Activated CD4-positive, alpha-beta T cell treated with anti-CD3 and anti-CD28 coated beads for 36 hours (primary cell): ENCODE data around the gene HYAL3. TPM values are rescaled to one million over a fixed set of nuclear protein-coding genes. Genes with fewer than 3 reads are reported as not detected.
A peak's percentile ranks its signal among the peaks of the same experiment; 100 is the strongest.
"Not testable (repeated sequence)": the region's sequence is repeated elsewhere in the genome, so short reads cannot be mapped to it uniquely, and the experiment has no call there.

Experiments
- ATAC-seq: fragments of 200-7000 bp; cut with Tn5 transposase; one replicate; pipeline ENCODE4 v1.10.0; 2021; ENCODE audit warnings: mild to moderate bottlenecking, moderate library complexity
- CTCF ChIA-PET: fragments of 350-600 bp; sonication (Branson Sonifier 250); formaldehyde crosslinking; loops from one replicate; lab custom pipeline; 2021; ENCODE audit warnings: antibody characterized with exemption; lab: Charles Lee
- POLR2A ChIA-PET: fragments of 350-600 bp; sonication (Branson Sonifier 250); formaldehyde crosslinking; loops from one replicate; lab custom pipeline; 2021; ENCODE audit warnings: antibody characterized with exemption, inconsistent platforms; lab: Charles Lee
- DNase-seq: peaks from one replicate; pipeline ENCODE4 v3.0.0-alpha.2; 2020
- H3K27ac Mint-ChIP-seq: one replicate; pipeline ENCODE4 v1.8.0; 2021; ENCODE audit warnings: mixed read lengths
- H3K27me3 Mint-ChIP-seq: one replicate; pipeline ENCODE4 v1.8.0; 2021; ENCODE audit warnings: mixed read lengths
- H3K36me3 Mint-ChIP-seq: one replicate; pipeline ENCODE4 v1.8.0; 2021; ENCODE audit warnings: low read depth, mixed read lengths
- H3K4me1 Mint-ChIP-seq: one replicate; pipeline ENCODE4 v1.8.0; 2021; ENCODE audit warnings: mixed read lengths
- H3K4me3 Mint-ChIP-seq: one replicate; pipeline ENCODE4 v1.8.0; 2021; ENCODE audit warnings: mild to moderate bottlenecking, moderate library complexity, mixed read lengths
- H3K9me3 Mint-ChIP-seq: one replicate; pipeline ENCODE4 v1.8.0; 2021; ENCODE audit warnings: low read depth, mixed read lengths
- intact Hi-C, 2 experiments: fragments of 100-400 bp; cut with DNase I in 1 of 2; cut with micrococcal nuclease in 1 of 2; formaldehyde crosslinking; loops; one replicate each; pipeline versions ENCODE4 v1.14.2 to v1.15.1; 2022 to 2024; cut with DNase I, micrococcal nuclease
- total RNA-seq, 2 experiments: library from RNA; stranded (reverse); gene quantifications; one replicate each; pipeline ENCODE4 v1.2.3, GENCODE V29; 2021

Gene HYAL3
- total RNA-seq, 2 experiments from 2014 or later = 4.5 to 5.4 TPM

- Mint-ChIP-seq H3K36me3 (peaks cover 23% of the 10 kb centered on the region), H3K9me3 (no peaks in the 10 kb centered on the region), H3K27me3 (no peaks in the 10 kb centered on the region), H3K4me1 (peaks cover 84% of the 10 kb centered on the region), H3K27ac (peak overlapping the region; percentile 95), H3K4me3 (peak overlapping the region; percentile 75)
- intact Hi-C loops = loop anchor here (1.0 to 2.0 kb wide), 9 partner anchors 8 to 91 kb away; partner anchors contain the start of genes HYAL3 (in 1 of the 2), IFRD2 (in 1 of the 2) and NAA80 (in 1 of the 2)
- ChIA-PET POLR2A (interaction anchor here (0.7 to 1.6 kb wide), 7 partner anchors 8 to 74 kb away, joined by 3 to 9 read pairs (median 6); partner anchors contain the start of gene GNAI2), CTCF (interaction anchor here (0.6 to 3.6 kb wide), 27 partner anchors 9 to 321 kb away, joined by 3 to 76 read pairs (median 5); partner anchors contain the start of genes C3orf18, GNAI2, GNAT1 and HYAL3)
- ATAC-seq (peak; percentile 76), DNase-seq (peak; percentile 98)
These were observed 53.2 kb downstream of the HYAL3 start for GRCh38 chr3:50245831-50246516.

GRCh38 chr3:50245251-50245745 is 53.9 kb downstream of the HYAL3 start:
- intact Hi-C loops = no loop called here
- H3K4me1 Mint-ChIP-seq = peaks cover 82% of the 10 kb centered on the region
- H3K9me3 Mint-ChIP-seq = no peaks in the 10 kb centered on the region
- peak overlapping the region; percentile 75 for H3K4me3 Mint-ChIP-seq
- no peaks in the 10 kb centered on the region for H3K27me3 Mint-ChIP-seq
- DNase-seq (peak; percentile 27), ATAC-seq (no peak)
- peak overlapping the region; percentile 95 for H3K27ac Mint-ChIP-seq
- ChIA-PET CTCF (interaction anchor here (2.6 to 2.9 kb wide), 2 partner anchors 19 to 51 kb away, joined by 13 to 15 read pairs; no protein-coding TSS in a partner anchor), POLR2A (no interaction called here)
- peaks cover 21% of the 10 kb centered on the region for H3K36me3 Mint-ChIP-seq

GRCh38 chr3:50244813-50245212 is 54.4 kb downstream of the HYAL3 start:
- peak overlapping the region; percentile 75 for H3K4me3 Mint-ChIP-seq
- not testable (repeated sequence) for H3K9me3 Mint-ChIP-seq
- CTCF ChIA-PET = interaction anchor here (1.1 to 4.2 kb wide), 6 partner anchors 10 to 71 kb away, joined by 3 to 28 read pairs (median 12); partner anchors contain the start of gene GNAI2

GRCh38 chr3:50243543-50243895 is 55.7 kb downstream of the HYAL3 start:
- peaks cover 86% of the 10 kb centered on the region for H3K4me1 Mint-ChIP-seq
- ChIA-PET CTCF (interaction anchor here (0.8 to 4.2 kb wide), 12 partner anchors 8 to 94 kb away, joined by 3 to 28 read pairs (median 6); partner anchors contain the start of genes GNAI2 and IFRD2), POLR2A (interaction anchor here (1.2 kb wide), 1 partner anchor 17 kb away, joined by 5 read pairs; no protein-coding TSS in a partner anchor)
- intact Hi-C loops = no loop called here
- no peak overlapping the region for H3K4me3 Mint-ChIP-seq
- no peaks in the 10 kb centered on the region for H3K27me3 Mint-ChIP-seq
- H3K27ac Mint-ChIP-seq = peak overlapping the region; percentile 95
- no peak for ATAC-seq
- peaks cover 20% of the 10 kb centered on the region for H3K36me3 Mint-ChIP-seq
- H3K9me3 Mint-ChIP-seq = no peaks in the 10 kb centered on the region
- DNase-seq = no peak

More at GRCh38 chr3:50244813-50245212, 54.4 kb downstream of the HYAL3 start:
- Mint-ChIP-seq H3K27ac (peak overlapping the region; percentile 95), H3K4me1 (peaks cover 82% of the 10 kb centered on the region), H3K36me3 (peaks cover 17% of the 10 kb centered on the region)
- intact Hi-C loops, H3K27me3 Mint-ChIP-seq, ATAC-seq: not testable (repeated sequence)
- DNase-seq = peak; percentile 38
- POLR2A ChIA-PET = interaction anchor here (1.0 kb wide), 1 partner anchor 9 kb away, joined by 3 read pairs; no protein-coding TSS in a partner anchor

- POLR2A ChIA-PET = interaction anchor here (0.6 to 1.2 kb wide), 2 partner anchors 17 to 53 kb away, joined by 3 to 5 read pairs; no protein-coding TSS in a partner anchor
These were observed 56.2 kb downstream of the HYAL3 start for GRCh38 chr3:50242851-50243542.

More at GRCh38 chr3:50242851-50243542, 56.2 kb downstream of the HYAL3 start:
- H3K27ac Mint-ChIP-seq = peak overlapping the region; percentile 95
- H3K4me1 Mint-ChIP-seq = peaks cover 86% of the 10 kb centered on the region
- H3K36me3 Mint-ChIP-seq = peaks cover 22% of the 10 kb centered on the region
- H3K9me3 Mint-ChIP-seq = no peaks in the 10 kb centered on the region
- DNase-seq (peak; percentile 73), ATAC-seq (no peak)
- H3K27me3 Mint-ChIP-seq = no peaks in the 10 kb centered on the region
- peak overlapping the region; percentile 62 for H3K4me3 Mint-ChIP-seq
- CTCF ChIA-PET = interaction anchor here (0.8 to 4.2 kb wide), 11 partner anchors 8 to 94 kb away, joined by 3 to 28 read pairs (median 6); partner anchors contain the start of genes GNAI2 and IFRD2
- intact Hi-C loops = no loop called here

Other genes starting within 250 kb of the HYAL3 start
- 100 to 1,000 TPM; 118 to 131 TPM for gene RBM5, start 210.5 kb downstream of the HYAL3 start, total RNA-seq
- under 1 TPM; 0.25 to 0.46 TPM for gene SEMA3F, start 144.1 kb downstream of the HYAL3 start, total RNA-seq
- gene GNAT1, start 107.8 kb downstream of the HYAL3 start, total RNA-seq = under 1 TPM in 1 of 2 experiments, not detected in 1; 0.14 TPM
- gene SLC38A3, start 94.1 kb downstream of the HYAL3 start, total RNA-seq = under 1 TPM in 1 of 2 experiments, not detected in 1; 0.12 TPM
- gene GNAI2, start 63.2 kb downstream of the HYAL3 start, total RNA-seq = 100 to 1,000 TPM; 280 to 341 TPM
- gene SEMA3B, start 30.3 kb downstream of the HYAL3 start, total RNA-seq = 1 to 10 TPM; 1.6 to 2.1 TPM
- not detected for gene LSMEM2, start 20.3 kb downstream of the HYAL3 start, total RNA-seq
- 100 to 1,000 TPM; 100 to 125 TPM for gene IFRD2, start 7.0 kb downstream of the HYAL3 start, total RNA-seq
- gene NAA80, start within 50 bp of the HYAL3 start, total RNA-seq = 10 to 100 TPM; 17.6 to 18.7 TPM
- gene HYAL1, start 4.2 kb upstream of the HYAL3 start, total RNA-seq = under 1 TPM in 1 of 2 experiments, not detected in 1; 0.37 TPM
- gene HYAL2, start 23.3 kb upstream of the HYAL3 start, total RNA-seq = 1 to 10 TPM; 4.7 to 5.1 TPM
- gene TUSC2, start 28.8 kb upstream of the HYAL3 start, total RNA-seq = 10 to 100 TPM; 15.0 to 17.1 TPM
- 10 to 100 TPM; 30.8 to 50.7 TPM for gene RASSF1, start 41.4 kb upstream of the HYAL3 start, total RNA-seq
- gene ZMYND10, start 46.3 kb upstream of the HYAL3 start, total RNA-seq = 1 to 10 TPM; 1.0 to 1.3 TPM
- gene NPRL2, start 51.4 kb upstream of the HYAL3 start, total RNA-seq = 10 to 100 TPM; 42.5 to 43.0 TPM
- 10 to 100 TPM; 10.3 to 14.3 TPM for gene CYB561D2, start 51.5 kb upstream of the HYAL3 start, total RNA-seq
- gene TMEM115, start 60.1 kb upstream of the HYAL3 start, total RNA-seq = 10 to 100 TPM; 13.1 to 16.1 TPM
- gene CACNA2D2, start 204.2 kb upstream of the HYAL3 start, total RNA-seq = 1 to 10 TPM; 1.1 to 1.5 TPM